ENCODE results near the gene TKT. TPM values are rescaled to one million over a fixed set of nuclear protein-coding genes. Genes with fewer than 3 reads are reported as not detected.

TKT gene
- total and polyA plus RNA-seq, 2 donors = 66.5 to 449 TPM

GRCh38 chr3:53221827-53222182, 34.0 kb downstream of the TKT start:
- no peak for DNase-seq (ENCODE audit: extremely low spot score)
- H3K4me1 ChIP-seq (ENCODE audit: insufficient read depth) = no peaks in the 10 kb centered on the region
- peaks cover 2% of the 10 kb centered on the region for H3K36me3 ChIP-seq (ENCODE audit: insufficient read depth)
- H3K4me3 ChIP-seq (ENCODE audit: low read depth, low read length) = no peak overlapping the region
- 91% methylated on average over 3 of the region's 3 CpGs for WGBS
- no peak overlapping the region for H3K27ac ChIP-seq (ENCODE audit: low read depth)

GRCh38 chr3:53221345-53221744, 34.5 kb downstream of the TKT start:
- H3K36me3 ChIP-seq (ENCODE audit: insufficient read depth) = peaks cover 2% of the 10 kb centered on the region
- DNase-seq (ENCODE audit: extremely low spot score) = no peak
- WGBS = 85% methylated on average over 4 of the region's 4 CpGs

GRCh38 chr3:53219895-53220483, 35.8 kb downstream of the TKT start:
- no peak overlapping the region for H3K4me3 ChIP-seq (ENCODE audit: low read depth, low read length)
- H3K4me1 ChIP-seq (ENCODE audit: insufficient read depth) = no peaks in the 10 kb centered on the region
- H3K27ac ChIP-seq (ENCODE audit: low read depth) = no peak overlapping the region
- DNase-seq (ENCODE audit: extremely low spot score) = no peak
- H3K36me3 ChIP-seq (ENCODE audit: insufficient read depth) = peaks cover 2% of the 10 kb centered on the region
- WGBS = 45% methylated on average over 10 of the region's 10 CpGs

More at GRCh38 chr3:53221345-53221744, 34.5 kb downstream of the TKT start:
- no peaks in the 10 kb centered on the region for H3K4me1 ChIP-seq (ENCODE audit: insufficient read depth)
- H3K4me3 ChIP-seq (ENCODE audit: low read depth, low read length) = no peak overlapping the region
- H3K27ac ChIP-seq (ENCODE audit: low read depth) = no peak overlapping the region

- no peak overlapping the region for H3K27ac ChIP-seq (ENCODE audit: low read depth)
- H3K4me1 ChIP-seq (ENCODE audit: insufficient read depth) = no peaks in the 10 kb centered on the region
- no peaks in the 10 kb centered on the region for H3K36me3 ChIP-seq (ENCODE audit: insufficient read depth)
- 70% methylated on average over 2 of the region's 2 CpGs for WGBS
- H3K4me3 ChIP-seq (ENCODE audit: low read depth, low read length) = no peak overlapping the region
- no peak for DNase-seq (ENCODE audit: extremely low spot score)
Observed at GRCh38 chr3:53218131-53218530, 37.7 kb downstream of the TKT start.

GRCh38 chr3:53217175-53217574, 38.6 kb downstream of the TKT start:
- DNase-seq (ENCODE audit: extremely low spot score) = no peak
- Histone ChIP-seq H3K4me3 (ENCODE audit: low read depth, low read length) (no peak overlapping the region), H3K36me3 (ENCODE audit: insufficient read depth) (no peaks in the 10 kb centered on the region), H3K4me1 (ENCODE audit: insufficient read depth) (no peaks in the 10 kb centered on the region), H3K27ac (ENCODE audit: low read depth) (no peak overlapping the region)
- WGBS = 81% methylated on average over 2 of the region's 2 CpGs

GRCh38 chr3:53216723-53217122, 39.1 kb downstream of the TKT start:
- Histone ChIP-seq H3K4me3 (ENCODE audit: low read depth, low read length) (no peak overlapping the region), H3K27ac (ENCODE audit: low read depth) (no peak overlapping the region), H3K4me1 (ENCODE audit: insufficient read depth) (no peaks in the 10 kb centered on the region), H3K36me3 (ENCODE audit: insufficient read depth) (no peaks in the 10 kb centered on the region)
- WGBS = 30% methylated on average over 3 of the region's 3 CpGs
- no peak for DNase-seq (ENCODE audit: extremely low spot score)

- 35% methylated on average over 2 of the region's 2 CpGs for WGBS
- Histone ChIP-seq H3K27ac (ENCODE audit: low read depth) (no peak overlapping the region), H3K4me3 (ENCODE audit: low read depth, low read length) (no peak overlapping the region), H3K4me1 (ENCODE audit: insufficient read depth) (no peaks in the 10 kb centered on the region), H3K36me3 (ENCODE audit: insufficient read depth) (no peaks in the 10 kb centered on the region)
- DNase-seq (ENCODE audit: extremely low spot score) = no peak
Observed at GRCh38 chr3:53215816-53216215, 40.0 kb downstream of the TKT start.

GRCh38 chr3:53213276-53213675, 42.5 kb downstream of the TKT start:
- H3K36me3 ChIP-seq (ENCODE audit: insufficient read depth) = no peaks in the 10 kb centered on the region
- WGBS = 93% methylated on average over 7 of the region's 7 CpGs
- no peak overlapping the region for H3K4me3 ChIP-seq (ENCODE audit: low read depth, low read length)
- H3K27ac ChIP-seq (ENCODE audit: low read depth) = no peak overlapping the region
- H3K4me1 ChIP-seq (ENCODE audit: insufficient read depth) = no peaks in the 10 kb centered on the region
- DNase-seq (ENCODE audit: extremely low spot score) = no peak

GRCh38 chr3:53211706-53212702, 43.8 kb downstream of the TKT start:
- Histone ChIP-seq H3K27ac (ENCODE audit: low read depth) (no peak overlapping the region), H3K36me3 (ENCODE audit: insufficient read depth) (no peaks in the 10 kb centered on the region), H3K4me3 (ENCODE audit: low read depth, low read length) (no peak overlapping the region), H3K4me1 (ENCODE audit: insufficient read depth) (no peaks in the 10 kb centered on the region)
- DNase-seq (ENCODE audit: extremely low spot score) = no peak
- WGBS = 75% methylated on average over 9 of the region's 9 CpGs

GRCh38 chr3:53202331-53203015, 53.3 kb downstream of the TKT start:
- 76% methylated on average over 14 of the region's 14 CpGs for WGBS
- DNase-seq (ENCODE audit: extremely low spot score) = no peak

GRCh38 chr3:53200501-53201498, 55.0 kb downstream of the TKT start:
- WGBS = 85% methylated on average over 19 of the region's 19 CpGs
- DNase-seq (ENCODE audit: extremely low spot score) = no peak
- Histone ChIP-seq H3K36me3 (ENCODE audit: insufficient read depth) (no peaks in the 10 kb centered on the region), H3K4me3 (ENCODE audit: low read depth, low read length) (no peak overlapping the region), H3K27ac (ENCODE audit: low read depth) (no peak overlapping the region), H3K4me1 (ENCODE audit: insufficient read depth) (no peaks in the 10 kb centered on the region)

More at GRCh38 chr3:53202331-53203015, 53.3 kb downstream of the TKT start:
- Histone ChIP-seq H3K36me3 (ENCODE audit: insufficient read depth) (no peaks in the 10 kb centered on the region), H3K4me3 (ENCODE audit: low read depth, low read length) (no peak overlapping the region), H3K4me1 (ENCODE audit: insufficient read depth) (no peaks in the 10 kb centered on the region), H3K27ac (ENCODE audit: low read depth) (no peak overlapping the region)

- 68% methylated on average over 3 of the region's 3 CpGs for WGBS
- Histone ChIP-seq H3K4me3 (ENCODE audit: low read depth, low read length) (no peak overlapping the region), H3K36me3 (ENCODE audit: insufficient read depth) (no peaks in the 10 kb centered on the region)
Observed at GRCh38 chr3:53199834-53200233, 56.0 kb downstream of the TKT start.

GRCh38 chr3:53198996-53199395, 56.8 kb downstream of the TKT start:
- Histone ChIP-seq H3K4me3 (ENCODE audit: low read depth, low read length) (no peak overlapping the region), H3K4me1 (ENCODE audit: insufficient read depth) (no peaks in the 10 kb centered on the region), H3K27ac (ENCODE audit: low read depth) (no peak overlapping the region), H3K36me3 (ENCODE audit: insufficient read depth) (no peaks in the 10 kb centered on the region)
- 84% methylated on average over 7 of the region's 7 CpGs for WGBS
- no peak for DNase-seq (ENCODE audit: extremely low spot score)

More at GRCh38 chr3:53199834-53200233, 56.0 kb downstream of the TKT start:
- H3K4me1 ChIP-seq (ENCODE audit: insufficient read depth) = no peaks in the 10 kb centered on the region
- no peak overlapping the region for H3K27ac ChIP-seq (ENCODE audit: low read depth)
- no peak for DNase-seq (ENCODE audit: extremely low spot score)

Data from urinary bladder (tissue), 4 donors.